Hepatocyte (in vitro differentiated cells): Measurements from ENCODE around the gene GCA.

Experiments used
- EZH2 ChIP-seq: fragments of 200-600 bp; sonication (generic); IDR thresholded peaks from 2 replicates; pipeline ENCODE4 v1.6.1; 2016; ENCODE audit warnings: antibody characterized with exemption, mild to moderate bottlenecking, borderline replicate concordance
- TF ChIP-seq, protein P1 (sequence below): fragments of 200-600 bp; sonication (generic); IDR thresholded peaks from 2 replicates; pipeline ENCODE4 v1.5.1; 2016; ENCODE audit warnings: antibody characterized with exemption, mild to moderate bottlenecking; ENCODE audit not compliant: poor library complexity

GRCh38 chr2:162379719-162380580 lies 36.0 kb downstream of the GCA start:
- TF ChIP-seq, protein P1, sequence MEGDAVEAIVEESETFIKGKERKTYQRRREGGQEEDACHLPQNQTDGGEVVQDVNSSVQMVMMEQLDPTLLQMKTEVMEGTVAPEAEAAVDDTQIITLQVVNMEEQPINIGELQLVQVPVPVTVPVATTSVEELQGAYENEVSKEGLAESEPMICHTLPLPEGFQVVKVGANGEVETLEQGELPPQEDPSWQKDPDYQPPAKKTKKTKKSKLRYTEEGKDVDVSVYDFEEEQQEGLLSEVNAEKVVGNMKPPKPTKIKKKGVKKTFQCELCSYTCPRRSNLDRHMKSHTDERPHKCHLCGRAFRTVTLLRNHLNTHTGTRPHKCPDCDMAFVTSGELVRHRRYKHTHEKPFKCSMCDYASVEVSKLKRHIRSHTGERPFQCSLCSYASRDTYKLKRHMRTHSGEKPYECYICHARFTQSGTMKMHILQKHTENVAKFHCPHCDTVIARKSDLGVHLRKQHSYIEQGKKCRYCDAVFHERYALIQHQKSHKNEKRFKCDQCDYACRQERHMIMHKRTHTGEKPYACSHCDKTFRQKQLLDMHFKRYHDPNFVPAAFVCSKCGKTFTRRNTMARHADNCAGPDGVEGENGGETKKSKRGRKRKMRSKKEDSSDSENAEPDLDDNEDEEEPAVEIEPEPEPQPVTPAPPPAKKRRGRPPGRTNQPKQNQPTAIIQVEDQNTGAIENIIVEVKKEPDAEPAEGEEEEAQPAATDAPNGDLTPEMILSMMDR: no peak
- no peak for TF ChIP-seq EZH2
